ENCODE results near the gene SSTR3. TPM values are rescaled to one million over a fixed set of nuclear protein-coding genes. Genes with fewer than 3 reads are reported as not detected.

Gene SSTR3
- total and polyA plus RNA-seq, 9 of the 15 experiments (the other 6 are each of a cell fraction or from before 2014, with no cell fraction given), result 0.03 TPM; not detected in 8

- FAIRE-seq (no peak), ATAC-seq (no peak), DNase-seq (ENCODE audit: extremely low read depth in 1 of 4, low spot score in 3 of 4) (no peak)
- Histone ChIP-seq H2AFZ (ENCODE audit: low read depth, low read length) (no peak overlapping the region), H3K4me3 (no peak overlapping the region), H3K4me2 (ENCODE audit: insufficient read depth, low read length) (no peak overlapping the region), H3K4me1 (replicated peaks in 1 of 2; ENCODE audit: control insufficient read depth in 2 of 2, insufficient read depth in 2 of 2, low read length in 2 of 2) (peaks cover 0 to 13% of the 10 kb centered on the region in 2 experiments; a peak in 2 of 5 replicates), H3K9me1 (ENCODE audit: control insufficient read depth, insufficient read depth, low read length) (no peaks in the 10 kb centered on the region), H3K27me3 (ENCODE audit: control insufficient read depth in 2 of 2, insufficient read depth in 2 of 2, low read length in 2 of 2) (peaks cover 9 to 37% of the 10 kb centered on the region in 2 experiments; a peak in 4 of 5 replicates), H4K20me1 (replicated peaks; ENCODE audit: control insufficient read depth, insufficient read depth, low read length) (no peaks in the 10 kb centered on the region), H3K9ac (ENCODE audit: insufficient read depth in 1 of 2, low read depth in 2 of 2, low read length in 2 of 2) (no peak overlapping the region), H3K27ac (ENCODE audit: extremely low read depth, low read depth, low read length) (no peak overlapping the region), H3K9me3 (replicated peaks; ENCODE audit: control insufficient read depth, insufficient read depth, low read depth, low read length) (no peaks in the 10 kb centered on the region), H3K79me2 (ENCODE audit: control insufficient read depth, insufficient read depth, low read length) (no peaks in the 10 kb centered on the region), H3K36me3 (ENCODE audit: control insufficient read depth, insufficient read depth, low read length) (no peaks in the 10 kb centered on the region)
- BruUV-seq (replicated peaks), result no TSS peak
- 2% methylated on average over 6 of the region's 9 CpGs for WGBS (ENCODE audit: insufficient coverage, low coverage, missing lambda C conversion rate)
- TF ChIP-seq SRSF7 (optimal IDR thresholded peaks at IDR 0.05; ENCODE audit: low read depth, low read length) (no peak), CHCHD3 (CRISPR knock-in tag; IDR thresholded peaks at IDR 0.05) (no peak), TAL1 (IDR thresholded peaks at IDR 0.05) (0 out of 2 replicates have a peak, but pooled peaks have one; percentile 8), CBFA2T3 (IDR thresholded peaks at IDR 0.05) (peak; percentile 39), GATA2 (CRISPR knock-in tag; IDR thresholded peaks at IDR 0.05) (0 out of 2 replicates have a peak, but pooled peaks have one; percentile 14), CHD2 (IDR thresholded peaks at IDR 0.05; ENCODE audit: low read depth, low read length) (peak; percentile 56; the same call in 1 of the 2 replicates)
- intact Hi-C loops (cut with micrococcal nuclease) (no loop called here), in situ Hi-C loops (cut with MboI) (no loop called here)
- CTCF ChIA-PET (ENCODE audit: low intra/inter-chr PET ratio), result no interaction called here
- POLR2A ChIA-PET, result interaction anchor here (0.5 to 1.2 kb wide), 2 partner anchors 9 to 69 kb away, joined by 3 read pairs; partner anchors contain the start of gene RAC2
Observed at GRCh38 chr22:37174964-37175363, 37.3 kb downstream of the SSTR3 start.

- FAIRE-seq (no peak), DNase-seq (ENCODE audit: extremely low read depth in 1 of 4, low spot score in 3 of 4) (no peak), ATAC-seq (no peak)
- intact Hi-C loops (cut with micrococcal nuclease), result no loop called here
- H3K9ac ChIP-seq (ENCODE audit: insufficient read depth in 1 of 2, low read depth in 2 of 2, low read length in 2 of 2), result no peak overlapping the region
- no peak overlapping the region for H3K4me3 ChIP-seq
- H3K9me3 ChIP-seq (replicated peaks; ENCODE audit: control insufficient read depth, insufficient read depth, low read depth, low read length), result no peaks in the 10 kb centered on the region
- H2AFZ ChIP-seq (ENCODE audit: low read depth, low read length), result no peak overlapping the region
- in situ Hi-C loops (cut with MboI), result no loop called here
- H4K20me1 ChIP-seq (replicated peaks; ENCODE audit: control insufficient read depth, insufficient read depth, low read length), result no peaks in the 10 kb centered on the region
- ChIA-PET CTCF (ENCODE audit: low intra/inter-chr PET ratio) (no interaction called here), POLR2A (no interaction called here)
- no peaks in the 10 kb centered on the region for H3K9me1 ChIP-seq (ENCODE audit: control insufficient read depth, insufficient read depth, low read length)
- H3K27me3 ChIP-seq (ENCODE audit: control insufficient read depth in 2 of 2, insufficient read depth in 2 of 2, low read length in 2 of 2), result peaks cover 9 to 37% of the 10 kb centered on the region in 2 experiments; a peak in 4 of 5 replicates
- no peak overlapping the region for H3K4me2 ChIP-seq (ENCODE audit: insufficient read depth, low read length)
- BruUV-seq (replicated peaks), result no TSS peak
- TF ChIP-seq TAF1 (IDR thresholded peaks at IDR 0.05; ENCODE audit: control insufficient read depth, extremely low read depth, insufficient read depth, low read length, severe bottlenecking) (no peak), ZNF146 (CRISPR knock-in tag; IDR thresholded peaks at IDR 0.05; ENCODE audit: unreplicated experiment) (no peak), XRCC4 (IDR thresholded peaks at IDR 0.05; ENCODE audit: extremely low read depth, insufficient read depth, insufficient read length) (no peak), CEBPG (CRISPR knock-in tag; IDR thresholded peaks at IDR 0.05) (no peak), CEBPG (tag; conservative IDR thresholded peaks at IDR 0.05 in 1 of 2, IDR thresholded peaks at IDR 0.05 in 1 of 2) (no peak), SRSF3 (IDR thresholded peaks at IDR 0.05; ENCODE audit: insufficient read depth, low read length) (no peak), HINFP (tag; conservative IDR thresholded peaks at IDR 0.05; ENCODE audit: low read depth) (no peak), ZNF140 (CRISPR knock-in tag; IDR thresholded peaks at IDR 0.05) (no peak)
- H3K4me1 ChIP-seq (replicated peaks in 1 of 2; ENCODE audit: control insufficient read depth in 2 of 2, insufficient read depth in 2 of 2, low read length in 2 of 2), result peaks cover 0 to 10% of the 10 kb centered on the region in 2 experiments; a peak in 2 of 5 replicates
- no peaks in the 10 kb centered on the region for H3K36me3 ChIP-seq (ENCODE audit: control insufficient read depth, insufficient read depth, low read length)
- WGBS (ENCODE audit: insufficient coverage, low coverage, missing lambda C conversion rate), result 4% methylated on average over 4 of the region's 6 CpGs
- no peaks in the 10 kb centered on the region for H3K79me2 ChIP-seq (ENCODE audit: control insufficient read depth, insufficient read depth, low read length)
- no peak overlapping the region for H3K27ac ChIP-seq (ENCODE audit: extremely low read depth, low read depth, low read length)
Observed at GRCh38 chr22:37173709-37174108, 38.6 kb downstream of the SSTR3 start.

All from K562 (cell line).